Measurements from ENCODE around the gene MAML2.

MAML2 gene

GRCh38 chr11:96112192-96113128 is 230.5 kb downstream of the MAML2 start:
- no peak for DNase-seq

GRCh38 chr11:96111308-96111707 is 231.7 kb downstream of the MAML2 start:
- DNase-seq: no peak

GRCh38 chr11:96110302-96110701 is 232.7 kb downstream of the MAML2 start:
- DNase-seq: no peak

DNA sequence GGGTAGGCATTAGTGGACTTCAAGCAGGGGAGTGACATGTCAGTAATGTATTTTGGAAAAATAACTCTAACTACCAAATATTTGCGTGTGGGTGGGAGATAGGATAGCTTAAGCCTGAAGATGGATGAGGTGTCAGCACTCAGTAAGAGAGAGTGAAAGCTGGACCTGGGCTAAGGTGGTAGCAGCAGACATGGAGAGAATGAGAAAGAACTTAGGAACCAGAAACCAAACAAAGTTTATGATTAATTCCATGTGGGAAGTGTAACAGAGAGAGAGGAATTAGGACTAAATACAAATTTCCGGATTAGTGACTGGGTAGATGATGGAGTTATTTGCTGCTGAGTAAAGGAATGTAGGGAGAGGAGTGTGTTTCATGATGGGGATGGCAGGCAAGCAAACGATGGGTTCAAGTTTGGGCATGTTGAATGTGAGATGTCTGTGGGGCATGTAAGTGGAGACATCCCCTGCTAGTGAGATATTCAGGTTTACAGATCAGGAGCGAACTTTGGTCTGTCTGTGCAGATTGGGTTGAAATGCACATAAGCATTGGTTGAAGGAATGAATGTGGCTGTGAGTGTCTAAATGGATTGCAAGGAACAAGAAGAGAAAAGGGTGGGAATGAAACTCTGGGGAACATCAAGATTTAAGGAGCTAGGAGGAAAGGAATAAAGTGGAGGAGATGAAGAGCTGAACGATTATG is 233.5 kb downstream of the MAML2 start:
- DNase-seq: no peak

DNA sequence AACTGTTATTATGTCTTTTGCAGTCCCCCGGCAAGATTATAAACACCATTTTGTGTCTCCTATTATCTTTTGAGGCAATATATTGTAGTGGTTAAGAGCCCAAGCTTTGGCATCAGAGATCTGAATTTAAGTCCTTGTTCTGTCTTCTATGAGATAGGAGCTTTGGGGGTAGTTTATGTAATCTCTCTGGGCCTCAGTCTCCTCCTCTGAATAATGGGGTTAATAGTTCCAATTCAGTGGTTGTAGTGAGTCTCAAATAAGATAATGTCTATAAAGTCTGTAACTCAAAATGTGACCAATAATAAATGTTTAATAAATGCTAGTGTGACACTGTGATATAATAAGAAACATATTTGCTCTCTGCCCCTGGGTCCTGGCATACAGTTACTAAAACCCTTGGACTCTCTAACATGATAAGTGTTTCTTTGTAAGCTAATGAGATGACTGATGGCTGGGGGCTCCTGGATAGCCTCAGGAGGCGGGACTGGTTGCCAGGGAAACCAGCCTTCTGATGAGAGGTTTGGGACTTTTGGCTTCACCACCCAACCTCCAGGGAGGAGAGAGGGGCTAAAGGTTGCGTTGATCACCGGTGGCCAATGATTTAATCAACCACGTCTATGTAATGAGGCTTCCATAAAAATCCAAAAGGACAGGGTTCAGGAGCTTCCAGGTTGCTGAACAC is 235.7 kb downstream of the MAML2 start:
- no peak for DNase-seq

DNA sequence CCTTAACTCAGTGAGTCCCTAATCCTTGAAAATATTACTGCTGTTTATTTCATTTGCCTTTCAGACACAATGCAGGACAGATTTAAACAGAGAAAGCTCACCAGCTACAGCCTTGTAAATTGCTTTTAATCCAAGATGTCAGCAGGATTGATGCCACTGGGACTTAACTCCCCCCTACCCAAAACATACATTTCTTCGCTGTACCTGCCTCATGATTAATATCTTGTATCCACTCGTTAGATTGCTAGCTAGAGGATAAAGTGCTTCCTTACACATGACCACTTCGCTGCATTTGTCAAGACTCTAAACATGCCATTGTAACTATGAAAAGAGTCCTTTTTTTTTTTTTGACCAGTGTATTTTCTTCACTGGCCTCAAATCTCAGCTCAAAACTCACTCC is 236.3 kb downstream of the MAML2 start:
- DNase-seq: no peak

- DNase-seq: no peak
Measured at GRCh38 chr11:96105944-96106343, 237.1 kb downstream of the MAML2 start.

DNA sequence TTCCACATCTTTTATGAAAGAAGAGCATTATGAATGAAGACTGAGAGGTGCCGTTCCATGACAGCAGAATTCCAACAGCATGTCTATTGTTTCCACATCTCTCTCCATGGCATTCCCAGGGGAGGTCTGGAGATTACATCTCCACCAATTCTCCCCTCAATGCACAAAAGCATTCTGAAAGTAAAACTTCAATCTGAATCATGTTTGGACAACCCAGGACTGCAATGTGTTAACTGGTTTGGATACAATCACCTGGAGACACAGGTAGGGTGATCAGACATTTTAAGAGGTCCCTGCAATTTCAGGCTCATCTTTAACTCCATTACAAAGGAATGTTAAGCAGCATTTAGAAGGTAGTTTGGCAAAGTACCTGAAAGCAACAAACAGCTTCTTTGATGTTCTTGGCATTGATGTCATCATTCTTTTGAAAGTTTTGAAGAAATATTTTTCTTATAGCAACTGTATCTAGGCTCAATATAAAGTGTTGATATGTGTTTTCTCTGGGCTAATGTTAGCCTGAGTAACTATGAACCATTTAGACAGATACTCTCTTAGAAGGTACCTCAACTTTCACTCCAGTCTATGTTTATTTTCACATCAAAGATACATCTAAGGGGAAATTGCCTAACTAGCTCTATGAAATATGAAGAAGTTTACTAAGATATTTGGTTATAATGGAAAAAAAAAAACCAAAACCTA is 237.6 kb downstream of the MAML2 start:
- DNase-seq: no peak

DNA sequence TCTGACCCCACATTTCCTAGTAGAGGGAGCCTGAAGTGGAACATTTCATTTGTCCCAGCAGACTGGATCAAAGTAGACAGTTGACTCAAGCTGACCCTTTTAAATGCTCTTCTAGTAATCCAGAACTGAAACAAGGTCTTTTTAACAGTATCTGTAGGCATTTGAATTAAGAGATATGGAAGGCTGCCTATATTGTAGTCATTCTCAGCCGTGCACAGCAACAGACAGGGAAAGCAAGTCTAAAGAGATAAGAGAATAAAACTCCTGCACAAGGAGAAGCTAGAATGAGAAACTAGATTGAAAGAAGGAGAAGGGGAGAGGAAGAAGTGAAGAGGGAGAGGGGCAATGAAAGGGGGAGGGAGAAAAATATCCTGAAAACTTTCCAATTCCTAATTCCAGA is 238.5 kb downstream of the MAML2 start:
- no peak for DNase-seq

GRCh38 chr11:96103721-96104120 is 239.3 kb downstream of the MAML2 start:
- no peak for DNase-seq

- no peak for DNase-seq
Measured at GRCh38 chr11:96103102-96103501, 239.9 kb downstream of the MAML2 start.

DNA sequence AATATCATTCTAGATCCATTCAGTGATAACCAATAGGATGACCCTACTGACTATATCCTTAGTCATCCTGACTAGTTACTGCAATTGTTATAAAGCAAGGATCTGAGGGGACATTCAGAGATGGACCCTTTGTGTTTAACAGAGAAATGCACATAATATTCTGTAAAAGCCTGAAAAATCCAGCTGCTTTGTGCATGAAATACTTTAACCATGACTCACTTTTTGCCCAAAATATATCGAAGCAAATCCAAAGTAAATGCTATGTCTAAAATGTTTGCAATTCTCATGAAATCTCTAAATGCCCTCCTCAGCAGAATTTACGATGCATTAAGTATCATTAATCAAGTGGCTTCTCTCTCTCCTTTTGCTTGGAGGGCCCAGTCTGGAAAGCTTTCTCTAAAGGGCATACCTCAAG is 240.3 kb downstream of the MAML2 start:
- DNase-seq: no peak

- DNase-seq: no peak
Measured at GRCh38 chr11:96101146-96101545, 241.8 kb downstream of the MAML2 start.

DNA sequence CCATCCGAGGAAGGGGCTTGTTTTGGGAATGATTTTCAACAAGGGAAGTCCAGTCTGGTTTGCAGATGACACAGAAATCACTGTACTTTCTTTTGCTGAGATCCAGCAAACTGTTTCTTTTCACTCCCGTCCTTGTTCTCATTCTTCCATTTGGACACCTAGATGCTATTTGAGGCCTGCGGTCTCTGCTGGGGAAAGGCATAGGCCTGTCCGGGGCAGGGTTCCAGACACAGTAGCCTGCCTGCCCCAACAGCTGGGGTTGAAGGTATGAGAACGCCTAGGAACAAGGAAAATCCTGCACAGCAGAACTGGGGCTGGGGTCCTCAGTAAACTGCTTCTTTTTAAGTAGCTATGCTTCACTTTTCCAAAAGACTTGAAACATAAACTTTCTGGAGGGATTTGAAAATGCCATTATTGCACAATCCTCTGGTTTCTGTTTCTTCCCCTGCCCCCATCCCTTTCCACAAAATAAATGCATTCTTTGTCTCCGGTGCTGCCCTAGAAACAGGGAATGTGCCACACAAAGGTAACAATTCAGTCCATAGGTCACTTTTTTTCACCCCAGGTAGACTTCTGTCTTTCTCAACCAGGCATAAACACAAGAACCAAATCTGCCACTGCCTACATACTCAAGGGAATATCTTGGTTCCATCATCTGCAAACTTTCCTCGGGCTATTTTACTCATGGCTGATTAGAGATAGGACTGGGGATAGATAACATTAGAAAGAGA is 244.3 kb downstream of the MAML2 start:
- DNase-seq: no peak

DNA sequence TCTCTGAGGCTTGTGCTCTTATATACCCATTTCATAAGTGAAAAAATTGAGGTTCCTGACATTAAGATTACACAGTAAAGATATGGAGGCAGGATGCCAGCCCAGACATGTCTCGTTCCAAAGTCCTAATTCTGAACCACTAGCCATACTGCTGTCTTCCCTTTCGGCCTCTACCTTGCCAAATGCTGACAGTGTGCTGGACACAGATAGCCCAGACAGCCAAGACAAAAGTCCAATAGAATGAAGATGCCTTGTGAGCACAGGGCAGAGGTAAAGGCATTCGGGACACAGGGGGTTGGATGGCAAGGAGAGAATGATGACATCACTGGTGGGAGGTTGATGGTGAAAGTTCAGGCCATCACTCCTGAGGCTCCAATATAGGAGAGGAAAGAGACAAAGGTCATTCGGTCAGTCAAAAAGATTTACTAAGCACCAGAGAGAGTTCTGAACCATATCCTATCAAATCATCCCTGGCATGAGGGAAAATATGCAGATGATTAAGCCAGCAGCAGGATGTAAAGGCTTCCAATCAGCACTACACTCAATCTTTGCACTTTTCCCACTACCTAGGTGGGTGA is 245.1 kb downstream of the MAML2 start:
- DNase-seq: no peak

GRCh38 chr11:96096360-96096759 is 246.6 kb downstream of the MAML2 start:
- no peak for DNase-seq

DNA sequence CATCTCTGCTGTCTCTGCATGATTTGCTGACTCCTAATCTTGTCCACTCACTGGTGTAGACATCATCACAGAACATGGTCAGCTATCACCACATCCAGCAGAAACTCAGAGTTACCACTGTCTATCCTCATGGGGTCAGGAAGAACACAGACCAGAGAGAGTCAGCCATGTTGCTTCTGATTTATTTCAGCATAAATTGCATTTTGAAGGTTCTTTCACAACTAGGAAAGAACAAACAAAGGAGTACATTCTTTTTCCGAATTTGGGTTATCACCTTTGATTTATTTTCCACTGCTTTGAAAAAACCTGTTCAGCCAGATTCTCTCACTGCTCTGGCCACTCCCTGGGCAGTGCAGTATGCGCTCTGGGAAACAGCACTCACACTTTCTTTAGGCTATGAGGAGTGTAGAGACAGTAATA is 247.1 kb downstream of the MAML2 start:
- no peak for DNase-seq

GRCh38 chr11:96094156-96094555 is 248.8 kb downstream of the MAML2 start:
- DNase-seq: no peak

- DNase-seq: no peak
Measured at GRCh38 chr11:96092511-96092910, 250.5 kb downstream of the MAML2 start.

GRCh38 chr11:96091476-96091875 is 251.5 kb downstream of the MAML2 start:
- DNase-seq: no peak

GRCh38 chr11:96090711-96091110 is 252.3 kb downstream of the MAML2 start:
- no peak for DNase-seq

DNA sequence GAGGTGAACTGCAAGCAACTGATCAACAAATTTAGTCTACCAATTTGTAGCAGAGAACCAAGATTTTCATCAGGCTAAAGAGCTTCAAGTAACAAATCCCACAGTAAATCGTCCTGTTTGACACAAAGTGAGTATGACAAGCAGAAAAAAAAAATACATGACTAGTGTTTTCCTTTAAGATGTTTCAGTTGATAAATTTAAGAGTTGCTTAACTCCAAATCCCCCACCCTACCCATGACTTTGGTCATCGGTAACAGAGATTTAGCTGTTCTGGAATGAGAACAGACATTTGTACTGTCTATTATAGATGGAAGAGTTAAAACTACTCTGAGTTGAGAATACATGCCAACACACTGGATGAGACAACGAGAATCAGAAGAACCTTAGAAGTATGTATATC is 254.1 kb downstream of the MAML2 start:
- no peak for DNase-seq

Data from activated naive CD4-positive, alpha-beta T cell treated with anti-CD3 and anti-CD28 coated beads, Interleukin-2, amount 50 U/mL, for 16 hours (primary cell).